ENCODE measurements around the gene ZEB2. TPM values are rescaled to one million over a fixed set of nuclear protein-coding genes. Genes with fewer than 3 reads are reported as not detected.

ZEB2 gene
- total and polyA plus RNA-seq, 2 of the 8 experiments (the other 6 are each of a cell fraction or from before 2014, with no cell fraction given): 0.38 TPM; not detected in 1

DNA sequence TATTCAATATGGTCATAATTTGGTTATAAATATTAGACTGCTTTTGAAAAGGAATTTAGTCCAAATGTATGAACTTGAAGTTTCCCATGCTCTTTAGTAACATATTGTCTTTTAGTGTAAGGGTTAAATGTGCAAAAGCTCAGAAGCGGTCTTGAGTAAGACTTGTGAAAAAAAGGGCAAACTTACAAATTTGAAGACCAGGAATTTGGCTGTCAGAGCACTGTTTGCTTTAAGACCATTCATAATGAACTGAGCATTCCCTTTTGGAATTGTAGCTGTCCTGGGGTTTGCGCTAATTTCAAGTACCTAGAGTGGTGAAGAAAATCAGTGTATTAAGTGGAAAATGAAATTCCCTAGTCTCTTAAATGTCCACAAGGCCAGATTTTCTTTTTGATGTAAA, 6.9 kb upstream of the ZEB2 start (continued):
- TF ChIP-seq, protein P1, sequence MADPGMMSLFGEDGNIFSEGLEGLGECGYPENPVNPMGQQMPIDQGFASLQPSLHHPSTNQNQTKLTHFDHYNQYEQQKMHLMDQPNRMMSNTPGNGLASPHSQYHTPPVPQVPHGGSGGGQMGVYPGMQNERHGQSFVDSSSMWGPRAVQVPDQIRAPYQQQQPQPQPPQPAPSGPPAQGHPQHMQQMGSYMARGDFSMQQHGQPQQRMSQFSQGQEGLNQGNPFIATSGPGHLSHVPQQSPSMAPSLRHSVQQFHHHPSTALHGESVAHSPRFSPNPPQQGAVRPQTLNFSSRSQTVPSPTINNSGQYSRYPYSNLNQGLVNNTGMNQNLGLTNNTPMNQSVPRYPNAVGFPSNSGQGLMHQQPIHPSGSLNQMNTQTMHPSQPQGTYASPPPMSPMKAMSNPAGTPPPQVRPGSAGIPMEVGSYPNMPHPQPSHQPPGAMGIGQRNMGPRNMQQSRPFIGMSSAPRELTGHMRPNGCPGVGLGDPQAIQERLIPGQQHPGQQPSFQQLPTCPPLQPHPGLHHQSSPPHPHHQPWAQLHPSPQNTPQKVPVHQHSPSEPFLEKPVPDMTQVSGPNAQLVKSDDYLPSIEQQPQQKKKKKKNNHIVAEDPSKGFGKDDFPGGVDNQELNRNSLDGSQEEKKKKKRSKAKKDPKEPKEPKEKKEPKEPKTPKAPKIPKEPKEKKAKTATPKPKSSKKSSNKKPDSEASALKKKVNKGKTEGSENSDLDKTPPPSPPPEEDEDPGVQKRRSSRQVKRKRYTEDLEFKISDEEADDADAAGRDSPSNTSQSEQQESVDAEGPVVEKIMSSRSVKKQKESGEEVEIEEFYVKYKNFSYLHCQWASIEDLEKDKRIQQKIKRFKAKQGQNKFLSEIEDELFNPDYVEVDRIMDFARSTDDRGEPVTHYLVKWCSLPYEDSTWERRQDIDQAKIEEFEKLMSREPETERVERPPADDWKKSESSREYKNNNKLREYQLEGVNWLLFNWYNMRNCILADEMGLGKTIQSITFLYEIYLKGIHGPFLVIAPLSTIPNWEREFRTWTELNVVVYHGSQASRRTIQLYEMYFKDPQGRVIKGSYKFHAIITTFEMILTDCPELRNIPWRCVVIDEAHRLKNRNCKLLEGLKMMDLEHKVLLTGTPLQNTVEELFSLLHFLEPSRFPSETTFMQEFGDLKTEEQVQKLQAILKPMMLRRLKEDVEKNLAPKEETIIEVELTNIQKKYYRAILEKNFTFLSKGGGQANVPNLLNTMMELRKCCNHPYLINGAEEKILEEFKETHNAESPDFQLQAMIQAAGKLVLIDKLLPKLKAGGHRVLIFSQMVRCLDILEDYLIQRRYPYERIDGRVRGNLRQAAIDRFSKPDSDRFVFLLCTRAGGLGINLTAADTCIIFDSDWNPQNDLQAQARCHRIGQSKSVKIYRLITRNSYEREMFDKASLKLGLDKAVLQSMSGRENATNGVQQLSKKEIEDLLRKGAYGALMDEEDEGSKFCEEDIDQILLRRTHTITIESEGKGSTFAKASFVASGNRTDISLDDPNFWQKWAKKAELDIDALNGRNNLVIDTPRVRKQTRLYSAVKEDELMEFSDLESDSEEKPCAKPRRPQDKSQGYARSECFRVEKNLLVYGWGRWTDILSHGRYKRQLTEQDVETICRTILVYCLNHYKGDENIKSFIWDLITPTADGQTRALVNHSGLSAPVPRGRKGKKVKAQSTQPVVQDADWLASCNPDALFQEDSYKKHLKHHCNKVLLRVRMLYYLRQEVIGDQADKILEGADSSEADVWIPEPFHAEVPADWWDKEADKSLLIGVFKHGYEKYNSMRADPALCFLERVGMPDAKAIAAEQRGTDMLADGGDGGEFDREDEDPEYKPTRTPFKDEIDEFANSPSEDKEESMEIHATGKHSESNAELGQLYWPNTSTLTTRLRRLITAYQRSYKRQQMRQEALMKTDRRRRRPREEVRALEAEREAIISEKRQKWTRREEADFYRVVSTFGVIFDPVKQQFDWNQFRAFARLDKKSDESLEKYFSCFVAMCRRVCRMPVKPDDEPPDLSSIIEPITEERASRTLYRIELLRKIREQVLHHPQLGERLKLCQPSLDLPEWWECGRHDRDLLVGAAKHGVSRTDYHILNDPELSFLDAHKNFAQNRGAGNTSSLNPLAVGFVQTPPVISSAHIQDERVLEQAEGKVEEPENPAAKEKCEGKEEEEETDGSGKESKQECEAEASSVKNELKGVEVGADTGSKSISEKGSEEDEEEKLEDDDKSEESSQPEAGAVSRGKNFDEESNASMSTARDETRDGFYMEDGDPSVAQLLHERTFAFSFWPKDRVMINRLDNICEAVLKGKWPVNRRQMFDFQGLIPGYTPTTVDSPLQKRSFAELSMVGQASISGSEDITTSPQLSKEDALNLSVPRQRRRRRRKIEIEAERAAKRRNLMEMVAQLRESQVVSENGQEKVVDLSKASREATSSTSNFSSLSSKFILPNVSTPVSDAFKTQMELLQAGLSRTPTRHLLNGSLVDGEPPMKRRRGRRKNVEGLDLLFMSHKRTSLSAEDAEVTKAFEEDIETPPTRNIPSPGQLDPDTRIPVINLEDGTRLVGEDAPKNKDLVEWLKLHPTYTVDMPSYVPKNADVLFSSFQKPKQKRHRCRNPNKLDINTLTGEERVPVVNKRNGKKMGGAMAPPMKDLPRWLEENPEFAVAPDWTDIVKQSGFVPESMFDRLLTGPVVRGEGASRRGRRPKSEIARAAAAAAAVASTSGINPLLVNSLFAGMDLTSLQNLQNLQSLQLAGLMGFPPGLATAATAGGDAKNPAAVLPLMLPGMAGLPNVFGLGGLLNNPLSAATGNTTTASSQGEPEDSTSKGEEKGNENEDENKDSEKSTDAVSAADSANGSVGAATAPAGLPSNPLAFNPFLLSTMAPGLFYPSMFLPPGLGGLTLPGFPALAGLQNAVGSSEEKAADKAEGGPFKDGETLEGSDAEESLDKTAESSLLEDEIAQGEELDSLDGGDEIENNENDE (IDR thresholded peaks at IDR 0.05; ENCODE audit: insufficient replicate concordance, low read length): no peak
- TF ChIP-seq BCL11A (IDR thresholded peaks at IDR 0.05; ENCODE audit: low read depth in 2 of 2, low read length in 2 of 2) (no peak), RNF2 (IDR thresholded peaks at IDR 0.05; ENCODE audit: borderline replicate concordance, low read depth, low read length, missing control alignments, poor library complexity, severe bottlenecking) (no peak), POLR2A (IDR thresholded peaks at IDR 0.05; ENCODE audit: control extremely low read depth in 1 of 2, low read depth in 2 of 2, low read length in 2 of 2) (no peak)
- TF ChIP-seq, protein P2, sequence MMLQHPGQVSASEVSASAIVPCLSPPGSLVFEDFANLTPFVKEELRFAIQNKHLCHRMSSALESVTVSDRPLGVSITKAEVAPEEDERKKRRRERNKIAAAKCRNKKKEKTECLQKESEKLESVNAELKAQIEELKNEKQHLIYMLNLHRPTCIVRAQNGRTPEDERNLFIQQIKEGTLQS (IDR thresholded peaks at IDR 0.05; ENCODE audit: insufficient read depth, low read depth, low read length): no peak
